Breast epithelium (tissue), 3 donors: Measurements from ENCODE around the gene ELMOD3.

Experiments used
- CTCF ChIP-seq, 3 donors: fragments of 450-650 bp; IDR thresholded peaks; one replicate each; pipeline ENCODE4 v1.5.1; 2016 to 2017; ENCODE audit warnings: antibody characterized with exemption in 3 of 3, mild to moderate bottlenecking in 3 of 3, moderate library complexity in 3 of 3
- POLR2A ChIP-seq: fragments of 450-650 bp; IDR thresholded peaks from one replicate; pipeline ENCODE4 v1.6.1; 2016; ENCODE audit warnings: antibody characterized with exemption, mild to moderate bottlenecking, moderate library complexity

DNA sequence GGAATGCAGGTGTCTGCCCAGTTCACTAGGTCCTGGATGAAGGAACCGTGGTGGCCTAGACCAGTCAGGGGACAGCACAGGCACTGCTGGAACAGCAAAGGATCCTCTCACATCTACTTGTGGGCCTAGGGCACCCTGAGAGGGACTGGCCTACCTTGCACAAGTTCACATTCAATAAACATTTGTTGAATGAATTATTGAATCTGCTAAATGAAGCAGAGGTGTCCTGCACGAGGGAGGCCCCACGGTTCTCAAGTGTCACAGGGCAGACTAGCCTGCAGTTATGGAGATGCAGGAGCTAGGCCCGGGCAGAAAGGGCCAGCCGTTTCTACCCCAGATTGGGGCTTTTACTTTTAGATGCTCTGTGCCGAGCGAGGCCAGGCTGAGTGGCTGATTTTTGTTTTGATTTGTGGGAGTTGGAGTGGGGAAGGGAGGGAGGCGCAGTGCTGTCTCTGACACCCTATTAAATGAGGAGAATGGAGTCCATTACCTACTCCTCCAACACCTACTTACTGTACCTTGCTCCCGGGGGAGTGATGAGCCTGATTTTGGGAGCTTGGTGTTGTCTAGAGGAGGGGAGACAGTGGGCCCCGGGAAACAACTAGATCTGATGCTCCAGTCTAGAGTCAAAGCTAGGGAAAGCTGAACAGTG is 82.4 kb downstream of the ELMOD3 start:
- TF ChIP-seq CTCF (IDR thresholded peaks at IDR 0.05) = no peak
- TF ChIP-seq POLR2A = no peak
